Fibroblast of villous mesenchyme (primary cell): ENCODE data around the gene OR3A2. TPM values are rescaled to one million over a fixed set of nuclear protein-coding genes. Genes with fewer than 3 reads are reported as not detected.
A peak's percentile ranks its signal among the peaks of the same experiment; 100 is the strongest.
"Not testable (repeated sequence)": the region's sequence is repeated elsewhere in the genome, so short reads cannot be mapped to it uniquely, and the experiment has no call there.

ENCODE experiments used
- DNase-seq: peaks from one replicate; pipeline ENCODE4 v3.0.0-alpha.2; 2010; ENCODE audit warnings: low read depth
- H3K4me3 ChIP-seq: 2 replicates; pipeline ENCODE4 v1.5.1; 2011; ENCODE audit warnings: low read depth, mild to moderate bottlenecking, low read length
- CTCF ChIP-seq: IDR thresholded peaks from 2 replicates; pipeline ENCODE4 v1.5.1; 2012; ENCODE audit warnings: low read depth, mild to moderate bottlenecking, low read length; ENCODE audit not compliant: insufficient read depth
- total RNA-seq: library from RNA; depleted of rRNA; stranded (reverse); fragments of >200 nt; gene quantifications from 2 replicates; pipeline ENCODE4 v1.2.3, GENCODE V29; 2012

The OR3A2 gene
- total RNA-seq, 1 donor: 0.43 TPM

DNA sequence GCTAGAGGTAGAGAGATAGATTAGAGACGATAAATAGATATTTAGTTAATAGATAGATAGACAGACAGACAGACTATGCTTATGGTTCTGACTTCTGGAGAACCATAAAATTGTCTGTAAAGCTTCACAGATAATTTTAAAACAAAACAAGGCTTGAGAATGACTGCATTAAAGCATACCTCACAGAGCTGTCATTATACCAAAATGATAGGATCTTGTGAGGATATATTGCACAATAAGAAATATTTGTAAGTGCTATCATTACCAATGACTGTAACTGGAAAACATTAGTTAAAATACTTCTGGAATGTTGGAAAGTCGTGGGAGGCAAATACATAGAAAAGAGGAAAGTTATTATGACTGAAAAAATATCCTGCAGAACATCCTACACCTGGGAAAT, 15.7 kb upstream of the OR3A2 start:
- no peak for DNase-seq
- H3K4me3 ChIP-seq: no peak overlapping the region
- no peak for TF ChIP-seq CTCF

GRCh38 chr17:3400055-3400454, 13.9 kb upstream of the OR3A2 start:
- DNase-seq: peak; percentile 2
- TF ChIP-seq CTCF: no peak
- H3K4me3 ChIP-seq: no peak overlapping the region

- no peak for TF ChIP-seq CTCF
- no peak within 1 kb of the TSS for H3K4me3 ChIP-seq
- no peak for DNase-seq
Observed at GRCh38 chr17:3398310-3398709, 12.2 kb upstream of the OR3A2 start, which contains the start of gene OR1E1. TSS of gene OR1E1 (minus strand) at chr17:3398410. CDS start at chr17:3398410, 0 bp downstream.

- not testable (repeated sequence) for DNase-seq, H3K4me3 ChIP-seq
Observed at GRCh38 chr17:3397801-3398200, 11.7 kb upstream of the OR3A2 start.

- no peak for TF ChIP-seq CTCF
- H3K4me3 ChIP-seq: no peak overlapping the region
- no peak for DNase-seq
Observed at GRCh38 chr17:3389791-3390190, 3.7 kb upstream of the OR3A2 start.

- H3K4me3 ChIP-seq: no peak overlapping the region
- TF ChIP-seq CTCF: no peak
- DNase-seq: no peak
Observed at GRCh38 chr17:3381957-3382356, 4.2 kb downstream of the OR3A2 start.

GRCh38 chr17:3378321-3378720, 7.8 kb downstream of the OR3A2 start:
- TF ChIP-seq CTCF: no peak
- no peak for DNase-seq
- H3K4me3 ChIP-seq: no peak overlapping the region

DNA sequence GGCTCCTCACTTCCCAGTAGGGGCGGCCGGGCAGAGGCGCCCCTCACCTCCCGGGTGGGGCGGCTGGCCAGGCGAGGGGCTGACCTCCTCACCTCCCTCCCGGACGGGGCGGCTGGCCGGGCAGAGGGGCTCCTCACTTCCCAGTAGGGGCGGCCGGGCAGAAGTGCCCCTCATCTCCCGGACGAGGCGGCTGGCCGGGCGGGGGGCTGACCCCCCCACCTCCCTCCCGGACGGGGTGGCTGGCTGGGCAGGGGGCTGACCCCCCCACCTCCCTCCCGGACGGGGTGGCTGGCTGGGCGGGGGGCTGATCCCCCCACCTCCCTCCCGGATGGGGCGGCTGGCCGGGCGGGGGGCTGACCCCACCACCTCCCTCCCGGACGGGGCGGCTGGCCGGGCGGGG, 14.9 kb downstream of the OR3A2 start:
- DNase-seq, H3K4me3 ChIP-seq: not testable (repeated sequence)

- H3K4me3 ChIP-seq, DNase-seq: not testable (repeated sequence)
Observed at GRCh38 chr17:3342782-3343181, 43.3 kb downstream of the OR3A2 start.
